OCI-LY1 (cell line): Measurements from ENCODE around the gene BPTF.
A peak's percentile ranks its signal among the peaks of the same experiment; 100 is the strongest.
"Not testable (repeated sequence)": the region's sequence is repeated elsewhere in the genome, so short reads cannot be mapped to it uniquely, and the experiment has no call there.

Experiments used
- H2AFZ ChIP-seq: fragments of 200-600 bp; sonication (generic), shearing (Covaris generic); 2 replicates; pipeline ENCODE4 v1.6.0; 2014; ENCODE audit warnings: antibody characterized with exemption, mild to moderate bottlenecking, low read length
- H3F3A ChIP-seq: fragments of 200-600 bp; sonication (generic), shearing (Covaris generic); 2 replicates; pipeline ENCODE4 v1.6.0; 2014; ENCODE audit warnings: mild to moderate bottlenecking, antibody characterized with exemption, low read length, moderate library complexity; ENCODE audit not compliant: insufficient read depth
- H3K27ac ChIP-seq: fragments of 200-600 bp; sonication (generic); 2 replicates; pipeline ENCODE4 v1.5.1; 2014; ENCODE audit warnings: low read length, mixed run types, mild to moderate bottlenecking, low read depth; ENCODE audit not compliant: poor library complexity, severe bottlenecking
- H3K27me3 ChIP-seq: fragments of 200-600 bp; sonication (generic); 2 replicates; pipeline ENCODE4 v1.6.0; 2014; ENCODE audit warnings: antibody characterized with exemption, mild to moderate bottlenecking, low read length, moderate library complexity; ENCODE audit not compliant: insufficient read depth
- H3K36me3 ChIP-seq: fragments of 200-600 bp; sonication (generic); 2 replicates; pipeline ENCODE4 v1.6.1; 2014; ENCODE audit warnings: mild to moderate bottlenecking, antibody characterized with exemption, low read length, moderate library complexity, mixed read lengths; ENCODE audit not compliant: insufficient read depth
- H3K4me1 ChIP-seq: fragments of 200-600 bp; sonication (generic); 2 replicates; pipeline ENCODE4 v1.5.1; 2014; ENCODE audit warnings: mild to moderate bottlenecking, low read length, moderate library complexity; ENCODE audit not compliant: insufficient read depth, severe bottlenecking
- H3K4me2 ChIP-seq: fragments of 200-600 bp; sonication (generic), shearing (Covaris generic); 2 replicates; pipeline ENCODE4 v1.6.1; 2014; ENCODE audit warnings: low read length
- H3K4me3 ChIP-seq: fragments of 200-600 bp; sonication (generic); 2 replicates; pipeline ENCODE4 v1.5.1; 2014; ENCODE audit warnings: low read length, low read depth, mild to moderate bottlenecking, mixed read lengths; ENCODE audit not compliant: poor library complexity, severe bottlenecking
- H3K79me2 ChIP-seq: fragments of 200-600 bp; shearing (Covaris generic); 2 replicates; pipeline ENCODE4 v1.6.1; 2016; ENCODE audit warnings: mixed run types, low read length, mixed read lengths; ENCODE audit not compliant: insufficient read depth
- H3K9ac ChIP-seq: fragments of 200-600 bp; sonication (generic), shearing (Covaris generic); 2 replicates; pipeline ENCODE4 v1.6.1; 2014; ENCODE audit warnings: mild to moderate bottlenecking, low read length, mixed read lengths
- H3K9me2 ChIP-seq: fragments of 200-600 bp; sonication (generic), shearing (Covaris generic); 2 replicates; pipeline ENCODE4 v1.6.1; 2014; ENCODE audit warnings: low read depth, mild to moderate bottlenecking, low read length, mixed read lengths
- H3K9me3 ChIP-seq: fragments of 200-600 bp; shearing (Covaris generic); 2 replicates; pipeline ENCODE4 v1.6.1; 2014; ENCODE audit warnings: low read length, mixed read lengths
- H4K20me1 ChIP-seq: fragments of 200-600 bp; sonication (generic), shearing (Covaris generic); 2 replicates; pipeline ENCODE4 v1.6.0; 2016; ENCODE audit warnings: mild to moderate bottlenecking, low read length; ENCODE audit not compliant: insufficient read depth
- EZH2 ChIP-seq: fragments of 200-600 bp; sonication (generic), shearing (Covaris generic); IDR thresholded peaks from 2 replicates; pipeline ENCODE4 v1.8.0; 2017; ENCODE audit warnings: borderline replicate concordance, mixed run types, mild to moderate bottlenecking, antibody characterized with exemption, low read length, moderate library complexity, mixed read lengths
- TF ChIP-seq, protein P1 (sequence below): fragments of 200-600 bp; sonication (generic), shearing (Covaris generic); IDR thresholded peaks from 2 replicates; pipeline ENCODE4 v1.5.1; 2017; ENCODE audit warnings: mild to moderate bottlenecking, antibody characterized with exemption, low read length, moderate library complexity, mixed read lengths

BPTF gene

DNA sequence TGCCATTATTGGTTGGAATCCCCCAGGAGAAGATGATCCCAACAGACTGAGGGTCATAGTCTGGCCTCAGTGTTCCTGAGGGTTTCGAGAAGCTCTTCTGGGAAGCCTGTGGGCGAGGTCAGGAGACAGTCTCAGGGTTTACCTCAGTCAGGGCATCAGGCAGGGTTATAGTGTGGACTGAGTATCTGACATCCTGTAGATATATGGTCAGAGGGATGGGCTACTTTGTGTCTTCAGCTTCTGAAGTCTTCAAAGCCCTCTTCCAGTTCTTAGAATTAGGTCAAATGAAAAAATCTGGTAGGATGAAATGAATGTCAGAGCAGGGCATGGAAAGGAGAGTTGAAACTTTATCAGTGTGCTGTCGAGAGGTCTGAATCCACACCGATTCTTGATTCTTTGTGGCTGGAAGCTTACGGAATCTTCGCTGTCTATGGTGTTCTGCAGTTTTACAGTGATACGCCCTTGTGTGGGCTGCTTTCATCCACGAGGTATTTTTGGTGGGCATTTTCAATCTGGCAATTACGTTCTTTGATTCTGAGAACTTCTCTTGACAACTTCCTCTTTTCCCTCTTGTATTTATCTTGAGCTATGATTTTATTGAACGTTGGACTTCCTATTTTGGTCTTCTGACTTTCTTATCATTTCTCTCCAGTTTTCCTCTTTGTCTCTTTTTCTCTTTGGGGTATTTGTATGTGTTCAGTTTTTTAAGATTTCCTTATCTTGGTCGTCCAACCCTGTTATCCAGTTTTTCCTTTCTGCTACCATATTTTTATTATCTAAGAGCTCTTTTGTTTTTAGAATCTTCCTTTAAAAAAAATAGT lies 30.4 kb downstream of the BPTF start:
- peaks cover 43% of the 10 kb centered on the region for H3K36me3 ChIP-seq
- no peaks in the 10 kb centered on the region for H3F3A ChIP-seq
- no peak for TF ChIP-seq EZH2
- TF ChIP-seq, protein P1, sequence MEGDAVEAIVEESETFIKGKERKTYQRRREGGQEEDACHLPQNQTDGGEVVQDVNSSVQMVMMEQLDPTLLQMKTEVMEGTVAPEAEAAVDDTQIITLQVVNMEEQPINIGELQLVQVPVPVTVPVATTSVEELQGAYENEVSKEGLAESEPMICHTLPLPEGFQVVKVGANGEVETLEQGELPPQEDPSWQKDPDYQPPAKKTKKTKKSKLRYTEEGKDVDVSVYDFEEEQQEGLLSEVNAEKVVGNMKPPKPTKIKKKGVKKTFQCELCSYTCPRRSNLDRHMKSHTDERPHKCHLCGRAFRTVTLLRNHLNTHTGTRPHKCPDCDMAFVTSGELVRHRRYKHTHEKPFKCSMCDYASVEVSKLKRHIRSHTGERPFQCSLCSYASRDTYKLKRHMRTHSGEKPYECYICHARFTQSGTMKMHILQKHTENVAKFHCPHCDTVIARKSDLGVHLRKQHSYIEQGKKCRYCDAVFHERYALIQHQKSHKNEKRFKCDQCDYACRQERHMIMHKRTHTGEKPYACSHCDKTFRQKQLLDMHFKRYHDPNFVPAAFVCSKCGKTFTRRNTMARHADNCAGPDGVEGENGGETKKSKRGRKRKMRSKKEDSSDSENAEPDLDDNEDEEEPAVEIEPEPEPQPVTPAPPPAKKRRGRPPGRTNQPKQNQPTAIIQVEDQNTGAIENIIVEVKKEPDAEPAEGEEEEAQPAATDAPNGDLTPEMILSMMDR: no peak
- H3K4me3 ChIP-seq: peak overlapping the region; percentile 31
- no peaks in the 10 kb centered on the region for H3K9me2 ChIP-seq
- H3K9ac ChIP-seq: no peak overlapping the region; the same call in 1 of the 2 replicates
- no peak overlapping the region for H2AFZ ChIP-seq
- peak overlapping the region; percentile 59 for H3K4me2 ChIP-seq
- peak overlapping the region; percentile 65 for H3K27ac ChIP-seq
- 0 out of 2 replicates have a peak, but pooled peaks cover 3% of the 10 kb centered on the region for H4K20me1 ChIP-seq
- peaks cover 69% of the 10 kb centered on the region for H3K4me1 ChIP-seq
- peaks cover 100% of the 10 kb centered on the region for H3K79me2 ChIP-seq
- H3K27me3 ChIP-seq: no peaks in the 10 kb centered on the region
- H3K9me3 ChIP-seq: no peaks in the 10 kb centered on the region

DNA sequence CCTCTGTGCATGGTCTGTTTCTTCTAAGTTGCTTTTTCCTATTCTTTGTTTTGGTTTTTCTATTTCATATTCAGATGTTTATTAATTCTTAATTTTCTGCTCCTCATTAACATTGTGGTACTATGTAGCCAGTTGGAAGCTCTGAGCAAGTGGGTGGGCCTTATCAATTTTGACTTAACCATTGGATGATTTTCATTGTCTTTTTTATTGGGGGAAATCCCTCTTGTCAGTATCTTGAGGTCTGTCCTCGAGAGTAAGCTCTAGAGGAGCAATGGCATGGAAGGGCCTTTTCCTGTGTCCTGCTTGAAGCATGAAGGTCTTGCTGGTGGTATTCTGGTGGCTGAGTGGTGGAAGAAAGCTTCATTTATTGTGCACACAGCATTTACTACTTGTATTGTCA lies 31.1 kb downstream of the BPTF start:
- peaks cover 49% of the 10 kb centered on the region for H3K36me3 ChIP-seq
- peaks cover 100% of the 10 kb centered on the region for H3K79me2 ChIP-seq
- not testable (repeated sequence) for H4K20me1 ChIP-seq, H3K4me3 ChIP-seq, H3K9me2 ChIP-seq, H3K9me3 ChIP-seq, H3F3A ChIP-seq, H3K9ac ChIP-seq, H2AFZ ChIP-seq, H3K27me3 ChIP-seq
- peak overlapping the region; percentile 25; the same call in 1 of the 2 replicates for H3K4me2 ChIP-seq
- H3K4me1 ChIP-seq: peaks cover 62% of the 10 kb centered on the region
- H3K27ac ChIP-seq: peak overlapping the region; percentile 20

DNA sequence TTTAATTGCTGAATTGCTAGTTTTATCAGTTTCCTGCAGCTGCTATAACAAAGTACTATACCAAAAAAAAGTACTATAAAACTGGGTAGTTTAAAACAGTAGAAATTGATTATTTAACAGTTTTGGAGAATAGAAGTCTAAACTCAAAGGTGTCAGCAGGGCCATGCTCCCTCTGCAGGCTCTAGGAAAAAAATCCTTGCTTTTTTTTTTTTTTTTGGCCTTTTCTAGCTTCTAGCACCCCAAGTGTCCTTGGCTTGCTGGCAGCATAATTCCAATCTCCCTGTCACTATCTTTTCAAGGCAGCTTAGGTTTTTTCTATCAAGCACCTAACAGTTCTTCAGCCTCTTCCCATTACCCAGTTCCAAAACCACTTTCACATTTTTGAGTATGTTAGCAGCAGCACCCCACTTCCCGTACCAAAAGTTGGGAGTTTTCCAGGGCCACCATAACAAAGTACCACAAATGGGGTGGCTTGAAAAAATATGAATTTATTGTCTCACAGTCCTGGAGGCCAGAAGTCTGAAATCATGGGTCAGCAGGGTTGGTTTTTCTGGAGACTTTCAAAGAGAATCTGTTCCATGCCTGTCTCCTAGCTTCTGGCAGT lies 37.4 kb downstream of the BPTF start:
- peaks cover 50% of the 10 kb centered on the region; the same call in 1 of the 2 replicates for H3K36me3 ChIP-seq
- H3K27ac ChIP-seq: no peak overlapping the region
- no peak overlapping the region for H3K4me2 ChIP-seq
- no peaks in the 10 kb centered on the region for H3K9me2 ChIP-seq
- no peak overlapping the region for H2AFZ ChIP-seq
- H4K20me1 ChIP-seq: 0 out of 2 replicates have a peak, but pooled peaks cover 3% of the 10 kb centered on the region
- TF ChIP-seq, protein P1: no peak
- TF ChIP-seq EZH2: no peak
- no peaks in the 10 kb centered on the region for H3F3A ChIP-seq
- H3K4me1 ChIP-seq: peaks cover 28% of the 10 kb centered on the region
- no peaks in the 10 kb centered on the region for H3K9me3 ChIP-seq
- no peak overlapping the region for H3K9ac ChIP-seq
- H3K27me3 ChIP-seq: no peaks in the 10 kb centered on the region
- H3K79me2 ChIP-seq: peaks cover 100% of the 10 kb centered on the region
- no peak overlapping the region for H3K4me3 ChIP-seq
